H1 (cell line): ENCODE results near the gene SH3RF2. TPM values are rescaled to one million over a fixed set of nuclear protein-coding genes. Genes with fewer than 3 reads are reported as not detected.

Experiments
- CTCF ChIA-PET: fragments of 300-600 bp; sonication (Branson Sonifier 250); formaldehyde crosslinking; loops from one replicate; lab custom pipeline; 2021; ENCODE audit not compliant: partially characterized antibody; lab: Charles Lee
- POLR2A ChIA-PET: fragments of 300-600 bp; sonication (Branson Sonifier 250); formaldehyde crosslinking; loops from one replicate; lab custom pipeline; 2021; ENCODE audit warnings: inconsistent platforms; ENCODE audit not compliant: partially characterized antibody; lab: Charles Lee
- DNase-seq, 2 experiments: peaks; one replicate each; pipeline versions ENCODE4 v3.0.0 to v3.0.0-alpha.2; 2010 to 2022; ENCODE audit warnings: low spot score in 2 of 2, low read depth in 1 of 2, mixed read lengths in 1 of 2
- FAIRE-seq: peaks from 2 replicates; lab custom pipeline; 2011; peaks lifted over from hg19 to GRCh38; lab: Jason Lieb, UNC
- H2AFZ ChIP-seq: 2 replicates; pipeline ENCODE4 v1.8.1; 2012; ENCODE audit warnings: low read length, inconsistent platforms
- H2AK5ac ChIP-seq: 2 replicates; pipeline ENCODE4 v1.6.1; 2013; ENCODE audit warnings: low read depth, low read length
- H2BK120ac ChIP-seq: replicated peaks from 2 replicates; pipeline ENCODE3; 2013; ENCODE audit warnings: low read depth, low read length, inconsistent platforms
- H2BK12ac ChIP-seq: 2 replicates; pipeline ENCODE4 v1.6.1; 2013; ENCODE audit warnings: low read depth, low read length
- H2BK15ac ChIP-seq: 2 replicates; pipeline ENCODE4 v1.6.1; 2013; ENCODE audit warnings: low read length
- H2BK20ac ChIP-seq: 2 replicates; pipeline ENCODE4 v1.6.1; 2013; ENCODE audit warnings: low read length
- H2BK5ac ChIP-seq: 2 replicates; pipeline ENCODE4 v1.6.1; 2013; ENCODE audit warnings: low read depth, low read length
- H3K14ac ChIP-seq: 2 replicates; pipeline ENCODE4 v1.6.1; 2013; ENCODE audit warnings: inconsistent platforms; ENCODE audit not compliant: insufficient read length
- H3K18ac ChIP-seq: 2 replicates; pipeline ENCODE4 v1.6.1; 2013; ENCODE audit warnings: low read length; ENCODE audit errors: extremely low read depth
- H3K23ac ChIP-seq: 2 replicates; pipeline ENCODE4 v1.6.1; 2013; ENCODE audit warnings: inconsistent platforms; ENCODE audit not compliant: insufficient read length
- H3K23me2 ChIP-seq: 2 replicates; pipeline ENCODE4 v1.6.1; 2013; ENCODE audit warnings: low read depth, low read length
- H3K27ac ChIP-seq: 2 replicates; pipeline ENCODE4 v1.6.1; 2011; ENCODE audit warnings: low read depth, low read length, inconsistent platforms
- H3K27me3 ChIP-seq, 4 experiments: replicated peaks in 1 of 4; 1 replicate in 1 of 4; 2 replicates in 3 of 4; pipeline versions ENCODE4 v1.6.1 to v1.8.1; 2011 to 2013; ENCODE audit warnings: low read length in 3 of 4, mild to moderate bottlenecking in 3 of 4, inconsistent platforms in 2 of 4, mixed read lengths in 2 of 4, moderate library complexity in 1 of 4; ENCODE audit not compliant: control insufficient read depth in 3 of 4, insufficient read depth in 3 of 4; ENCODE audit errors: extremely low read depth in 1 of 4
- H3K36me3 ChIP-seq, 4 experiments: 2 replicates each; pipeline versions ENCODE4 v1.6.1 to v1.8.1; 2011 to 2013; ENCODE audit warnings: mild to moderate bottlenecking in 4 of 4, low read length in 3 of 4, moderate library complexity in 2 of 4, control low read depth in 1 of 4, inconsistent platforms in 1 of 4; ENCODE audit not compliant: insufficient read depth in 4 of 4, control insufficient read depth in 2 of 4
- H3K4ac ChIP-seq: replicated peaks from 2 replicates; pipeline ENCODE3; 2013; ENCODE audit warnings: low read length, low read depth, mixed read lengths, inconsistent platforms; ENCODE audit not compliant: insufficient read length
- H3K4me1 ChIP-seq, 4 experiments: replicated peaks in 1 of 4; 1 replicate in 1 of 4; 2 replicates in 3 of 4; pipeline versions ENCODE4 v1.6.1 to v1.8.1; 2011 to 2013; ENCODE audit warnings: low read length in 3 of 4, inconsistent platforms in 2 of 4, mixed read lengths in 1 of 4; ENCODE audit not compliant: insufficient read depth in 4 of 4, control insufficient read depth in 3 of 4
- H3K4me2 ChIP-seq, 2 experiments: 2 replicates each; pipeline versions ENCODE4 v1.6.1 to v1.8.1; 2011 to 2013; ENCODE audit warnings: low read depth in 2 of 2, low read length in 2 of 2, control low read depth in 1 of 2, inconsistent platforms in 1 of 2, mild to moderate bottlenecking in 1 of 2; ENCODE audit not compliant: insufficient read depth in 1 of 2
- H3K4me3 ChIP-seq, 4 experiments: fragments of 200-600, 300-600 bp in 1 of 4; sonication (generic), shearing (Covaris generic), sonication (Bioruptor Twin) in 1 of 4; 2 replicates each; pipeline versions ENCODE4 v1.5.1 to v1.8.1; 2011 to 2016; ENCODE audit warnings: low read length in 4 of 4, low read depth in 3 of 4, control low read depth in 2 of 4, inconsistent platforms in 2 of 4, mild to moderate bottlenecking in 2 of 4, mixed read lengths in 1 of 4, moderate library complexity in 1 of 4; ENCODE audit not compliant: insufficient read depth in 2 of 4; ENCODE audit errors: extremely low read depth in 1 of 4
- H3K56ac ChIP-seq: replicated peaks from 2 replicates; pipeline ENCODE3; 2013; ENCODE audit warnings: low read depth, mild to moderate bottlenecking, mixed read lengths, low read length, inconsistent platforms; ENCODE audit not compliant: insufficient read length
- H3K79me1 ChIP-seq: 2 replicates; pipeline ENCODE4 v1.6.1; 2013; ENCODE audit warnings: low read depth, low read length, control low read depth
- H3K79me2 ChIP-seq, 2 experiments: 2 replicates each; pipeline versions ENCODE4 v1.6.1 to v1.8.1; 2012 to 2013; ENCODE audit warnings: low read length in 2 of 2, mild to moderate bottlenecking in 2 of 2, inconsistent platforms in 1 of 2; ENCODE audit not compliant: insufficient read depth in 2 of 2, control insufficient read depth in 1 of 2
- H3K9ac ChIP-seq, 4 experiments: replicated peaks in 1 of 4; 1 replicate in 1 of 4; 2 replicates in 3 of 4; pipeline versions ENCODE4 v1.6.1 to v1.8.1; 2011 to 2013; ENCODE audit warnings: low read depth in 3 of 4, low read length in 3 of 4, control low read depth in 2 of 4, mild to moderate bottlenecking in 2 of 4, moderate library complexity in 2 of 4, inconsistent platforms in 1 of 4; ENCODE audit errors: extremely low read depth in 1 of 4
- H3K9me3 ChIP-seq, 2 experiments: 2 replicates each; pipeline versions ENCODE4 v1.6.1 to v1.8.1; 2012 to 2013; ENCODE audit warnings: mild to moderate bottlenecking in 2 of 2, moderate library complexity in 2 of 2, control low read depth in 1 of 2, inconsistent platforms in 1 of 2, low read depth in 1 of 2, low read length in 1 of 2, mixed read lengths in 1 of 2; ENCODE audit not compliant: insufficient read depth in 2 of 2
- H4K20me1 ChIP-seq, 2 experiments: replicated peaks in 1 of 2; 2 replicates each; pipeline versions ENCODE3 to v1.8.1; 2011 to 2013; ENCODE audit warnings: inconsistent platforms in 2 of 2, low read length in 2 of 2, mild to moderate bottlenecking in 1 of 2; ENCODE audit not compliant: insufficient read depth in 2 of 2, control insufficient read depth in 1 of 2
- H4K5ac ChIP-seq: 2 replicates; pipeline ENCODE4 v1.6.1; 2013; ENCODE audit warnings: low read length, low read depth, mixed read lengths, inconsistent platforms; ENCODE audit not compliant: insufficient read length
- H4K8ac ChIP-seq: 2 replicates; pipeline ENCODE4 v1.8.0; 2013; ENCODE audit warnings: mild to moderate bottlenecking, moderate library complexity, low read length, inconsistent platforms; ENCODE audit not compliant: insufficient read depth; ENCODE audit errors: extremely low read depth
- H4K91ac ChIP-seq: replicated peaks from 2 replicates; pipeline ENCODE3; 2013; ENCODE audit warnings: low read length, mixed read lengths, inconsistent platforms; ENCODE audit not compliant: insufficient read length
- BACH1 ChIP-seq: IDR thresholded peaks from 2 replicates; pipeline ENCODE4 v1.6.1; 2012; ENCODE audit warnings: low read length, improper control_type of control experiment
- RAD21 ChIP-seq, 2 experiments: IDR thresholded peaks in 1 of 2; conservative IDR thresholded peaks in 1 of 2; 2 replicates each; pipeline ENCODE4 v1.6.1; 2011; ENCODE audit warnings: low read depth in 2 of 2, low read length in 2 of 2, improper control_type of control experiment in 1 of 2, inconsistent platforms in 1 of 2, mild to moderate bottlenecking in 1 of 2, moderate library complexity in 1 of 2
- polyA plus RNA-seq, 7 experiments: library from polyadenylated mRNA; depleted of rRNA in 3 of 7; stranded (reverse) in 5 of 7; unstranded in 2 of 7; fragments of >200 nt in 5 of 7; fragments of 200-250 nt in 2 of 7; gene quantifications; 1 replicate in 5 of 7; 2 replicates in 1 of 7; 4 replicates in 1 of 7; pipeline versions ENCODE4 v1.2.1 to v1.2.3, GENCODE V29; 2011 to 2013; ENCODE audit warnings: missing spikeins in 2 of 7, mixed read lengths in 2 of 7
- total RNA-seq: library from RNA; stranded (reverse); fragmentation: NEBNext Ultra II Directional; extraction: Animal tissue kit (Norgen Biotek cat#: 25700); gene quantifications from 2 replicates; pipeline ENCODE4 v1.2.1, GENCODE V29; 2021
- TF ChIP-seq, protein P1 (sequence below), 3 experiments: IDR thresholded peaks; 1 replicate in 2 of 3; 2 replicates in 1 of 3; pipeline versions ENCODE4 v1.5.1 to v1.6.1; 2011; ENCODE audit warnings: low read length in 3 of 3, mild to moderate bottlenecking in 3 of 3, inconsistent platforms in 2 of 3, low read depth in 1 of 3, moderate library complexity in 1 of 3; ENCODE audit not compliant: insufficient read depth in 1 of 3; ENCODE audit errors: control extremely low read depth in 1 of 3

Gene SH3RF2
- total and polyA plus RNA-seq, 2 of the 8 experiments (the other 6 are each of a cell fraction or from before 2014, with no cell fraction given), result 0.80 to 0.95 TPM

GRCh38 chr5:146052780-146053179, 116.4 kb downstream of the SH3RF2 start:
- H3K79me2 ChIP-seq, result no peaks in the 10 kb centered on the region
- FAIRE-seq (peak; percentile 69), DNase-seq (no peak)
- H2AFZ ChIP-seq, result peak overlapping the region; percentile 61; the same call in 1 of the 2 replicates
- no peak overlapping the region for H3K14ac ChIP-seq
- H2BK120ac ChIP-seq, result no peak overlapping the region
- no peaks in the 10 kb centered on the region; a peak in 1 of 7 replicates for H3K27me3 ChIP-seq
- ChIA-PET CTCF (interaction anchor here (0.6 to 8.2 kb wide), 23 partner anchors 9 to 368 kb away, joined by 3 to 77 read pairs (median 4); no protein-coding TSS in a partner anchor), POLR2A (no interaction called here)
- H3K9ac ChIP-seq, result no peak overlapping the region
- peak; percentile 76 to 84 for TF ChIP-seq RAD21 (IDR thresholded peaks at IDR 0.05 in 1 of 2, conservative IDR thresholded peaks at IDR 0.05 in 1 of 2; ENCODE audit: low read depth in 2 of 2, low read length in 2 of 2)
- no peak for TF ChIP-seq BACH1
- TF ChIP-seq, protein P1, sequence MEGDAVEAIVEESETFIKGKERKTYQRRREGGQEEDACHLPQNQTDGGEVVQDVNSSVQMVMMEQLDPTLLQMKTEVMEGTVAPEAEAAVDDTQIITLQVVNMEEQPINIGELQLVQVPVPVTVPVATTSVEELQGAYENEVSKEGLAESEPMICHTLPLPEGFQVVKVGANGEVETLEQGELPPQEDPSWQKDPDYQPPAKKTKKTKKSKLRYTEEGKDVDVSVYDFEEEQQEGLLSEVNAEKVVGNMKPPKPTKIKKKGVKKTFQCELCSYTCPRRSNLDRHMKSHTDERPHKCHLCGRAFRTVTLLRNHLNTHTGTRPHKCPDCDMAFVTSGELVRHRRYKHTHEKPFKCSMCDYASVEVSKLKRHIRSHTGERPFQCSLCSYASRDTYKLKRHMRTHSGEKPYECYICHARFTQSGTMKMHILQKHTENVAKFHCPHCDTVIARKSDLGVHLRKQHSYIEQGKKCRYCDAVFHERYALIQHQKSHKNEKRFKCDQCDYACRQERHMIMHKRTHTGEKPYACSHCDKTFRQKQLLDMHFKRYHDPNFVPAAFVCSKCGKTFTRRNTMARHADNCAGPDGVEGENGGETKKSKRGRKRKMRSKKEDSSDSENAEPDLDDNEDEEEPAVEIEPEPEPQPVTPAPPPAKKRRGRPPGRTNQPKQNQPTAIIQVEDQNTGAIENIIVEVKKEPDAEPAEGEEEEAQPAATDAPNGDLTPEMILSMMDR (IDR thresholded peaks at IDR 0.05; ENCODE audit: control extremely low read depth in 1 of 3, insufficient read depth in 1 of 3, low read depth in 1 of 3, low read length in 3 of 3), result peak in 2 of 3 experiments; percentile 59 to 64; a peak in 3 of 4 replicates
- H4K91ac ChIP-seq, result no peak overlapping the region
- H3K9me3 ChIP-seq, result no peaks in the 10 kb centered on the region
- H2BK5ac ChIP-seq, result no peak overlapping the region
- H3K4ac ChIP-seq, result no peak overlapping the region
- H2BK12ac ChIP-seq, result no peak overlapping the region
- no peaks in the 10 kb centered on the region for H4K20me1 ChIP-seq
- no peak overlapping the region for H3K56ac ChIP-seq
- no peaks in the 10 kb centered on the region; a peak in 1 of 7 replicates for H3K4me1 ChIP-seq
- H4K5ac ChIP-seq, result no peak overlapping the region
- H3K27ac ChIP-seq, result no peak overlapping the region
- no peak overlapping the region for H4K8ac ChIP-seq
- no peak overlapping the region for H3K23ac ChIP-seq
- no peak overlapping the region for H3K18ac ChIP-seq
- H3K4me3 ChIP-seq, result no peak overlapping the region
- H2BK15ac ChIP-seq, result no peak overlapping the region
- no peaks in the 10 kb centered on the region for H3K23me2 ChIP-seq
- H3K36me3 ChIP-seq, result no peaks in the 10 kb centered on the region
- no peak overlapping the region for H2AK5ac ChIP-seq
- no peak overlapping the region for H3K4me2 ChIP-seq
- no peaks in the 10 kb centered on the region for H3K79me1 ChIP-seq
- no peak overlapping the region for H2BK20ac ChIP-seq
